SHP77 treated with DMSO at 0.1 percent for 48 hours (cell line): Measurements from ENCODE around the gene BBOF1.
"Not testable (repeated sequence)": the region's sequence is repeated elsewhere in the genome, so short reads cannot be mapped to it uniquely, and the experiment has no call there.

Source experiments
- DNase-seq: peaks from one replicate; lab custom pipeline; 2025; lab: John Stamatoyannopoulos, UW

BBOF1 gene

DNA sequence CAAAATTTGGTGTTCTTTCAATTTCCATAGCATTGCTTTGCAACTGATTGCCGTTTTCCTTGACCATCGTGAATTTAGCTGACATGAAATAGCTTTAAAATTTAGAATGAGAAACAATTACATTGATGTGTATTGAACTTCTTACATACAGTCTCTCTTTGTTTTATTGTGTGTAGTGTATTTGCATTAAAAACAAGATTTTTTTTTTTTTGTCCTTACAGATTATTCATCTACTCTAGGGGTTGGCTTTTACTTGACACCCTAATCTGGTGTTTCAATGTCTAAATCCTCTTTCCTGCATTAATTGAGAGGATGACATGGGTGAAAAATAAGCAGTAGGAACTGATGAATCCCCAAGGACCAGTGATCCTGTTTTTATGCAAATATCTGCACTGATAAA, 86.2 kb downstream of the BBOF1 start:
- no peak for DNase-seq

DNA sequence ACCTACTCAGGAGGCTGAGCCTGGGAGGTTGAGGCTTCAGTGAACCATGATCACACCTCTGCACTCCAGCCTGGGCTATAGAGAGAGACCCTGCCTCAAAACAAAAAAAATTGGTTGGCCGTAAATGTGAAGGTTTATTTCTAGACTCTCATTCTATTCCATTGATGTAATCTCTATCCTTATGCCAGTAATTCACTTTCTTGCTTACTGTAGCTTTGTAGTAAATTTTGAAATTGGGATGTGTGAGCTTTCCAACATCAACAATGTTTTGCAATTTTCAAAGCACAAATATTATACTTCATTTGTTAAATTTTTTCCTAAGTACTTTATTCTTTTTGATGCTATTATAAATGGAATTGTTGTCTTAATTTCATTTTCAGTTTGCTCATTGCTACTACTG, 90.2 kb downstream of the BBOF1 start:
- no peak for DNase-seq

DNA sequence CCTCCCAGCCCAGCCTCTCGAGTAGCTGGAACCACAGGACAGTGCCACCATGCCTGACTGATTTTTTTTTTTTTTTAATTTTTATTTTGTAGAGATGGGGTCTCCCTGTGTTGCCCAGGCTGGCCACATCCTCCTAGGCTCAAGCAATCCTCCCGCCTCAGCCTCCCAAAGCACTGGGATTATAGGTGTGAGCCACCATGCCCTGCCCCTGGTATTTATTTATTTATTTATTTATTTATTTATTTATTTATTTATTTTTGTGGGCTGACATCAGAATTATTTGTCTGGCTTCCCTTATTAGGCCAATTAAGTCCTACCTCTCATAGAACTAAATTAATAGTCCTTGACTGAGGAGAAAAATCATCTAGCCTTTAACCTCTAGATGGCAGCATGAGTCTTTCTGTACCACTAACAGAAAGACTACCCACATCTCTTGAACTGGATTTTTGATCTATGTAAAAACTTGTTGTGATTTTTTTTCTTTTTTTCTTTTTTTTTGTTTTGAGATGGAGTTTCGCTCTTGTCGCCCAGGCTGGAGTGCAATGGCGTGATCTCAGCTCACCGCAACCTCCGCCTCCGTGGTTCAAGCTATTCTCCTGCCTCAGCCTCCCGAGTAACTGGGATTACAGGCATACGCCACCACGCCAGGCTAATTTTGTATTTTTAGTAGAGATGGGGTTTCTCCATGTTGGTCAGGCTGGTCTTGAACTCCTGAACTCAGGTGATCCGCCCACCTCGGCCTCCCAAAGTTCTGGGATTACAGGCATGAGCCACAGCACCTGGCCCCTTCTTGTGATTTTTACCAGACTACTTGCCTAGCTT, 92.5 kb downstream of the BBOF1 start:
- DNase-seq = not testable (repeated sequence)
